K562 (cell line): ENCODE results near the gene ANKRD31. TPM values are rescaled to one million over a fixed set of nuclear protein-coding genes. Genes with fewer than 3 reads are reported as not detected.
"Not testable (repeated sequence)": the region's sequence is repeated elsewhere in the genome, so short reads cannot be mapped to it uniquely, and the experiment has no call there.

Experiments used
- ATAC-seq: fragments of 200-7000 bp; cut with Tn5 transposase; 3 replicates; pipeline ENCODE4 v1.9.1; 2020; ENCODE audit warnings: moderate library complexity
- BruUV-seq: library from RNA; stranded (reverse); fragments of 400-500 nt; replicated peaks from 2 replicates; lab custom pipeline; 2021; lab: Mats Ljungman, UMichigan
- CTCF ChIA-PET: fragments of 300-600 bp; formaldehyde crosslinking; extraction: SDS; loops from one replicate; lab custom pipeline; 2021; ENCODE audit warnings: low intra/inter-chr PET ratio; lab: Yijun Ruan, JAX
- POLR2A ChIA-PET: fragments of 300-600, 350-650 bp; sonication (Branson Sonifier 250); formaldehyde crosslinking; extraction: SDS; loops from one replicate; lab custom pipeline; 2021; ENCODE audit warnings: antibody characterized with exemption, inconsistent platforms; lab: Yijun Ruan, JAX
- DNase-seq, 4 experiments: peaks; one replicate each; pipeline versions ENCODE4 v3.0.0 to v3.0.0-alpha.2; 2011 to 2018; ENCODE audit warnings: low spot score in 3 of 4, mixed read lengths in 3 of 4; ENCODE audit errors: extremely low read depth in 1 of 4
- FAIRE-seq: peaks from 2 replicates; lab custom pipeline; 2011; peaks lifted over from hg19 to GRCh38; lab: Jason Lieb, UNC
- H2AFZ ChIP-seq: 2 replicates; pipeline ENCODE4 v1.6.0; 2011; ENCODE audit warnings: low read depth, low read length, control low read depth, inconsistent platforms
- H3K27ac ChIP-seq: fragments of 200-600 bp; 3 replicates; pipeline ENCODE4 v1.8.0; 2011; ENCODE audit warnings: low read depth, mild to moderate bottlenecking, control low read depth, inconsistent platforms, low read length, moderate library complexity, mixed read lengths; ENCODE audit errors: extremely low read depth
- H3K27me3 ChIP-seq, 2 experiments: fragments of 300-600 bp in 1 of 2; 2 replicates in 1 of 2; 3 replicates in 1 of 2; pipeline versions ENCODE4 v1.6.0 to v1.8.0; 2011; ENCODE audit warnings: inconsistent platforms in 2 of 2, low read length in 2 of 2, mild to moderate bottlenecking in 1 of 2, mixed read lengths in 1 of 2, moderate library complexity in 1 of 2; ENCODE audit not compliant: control insufficient read depth in 2 of 2, insufficient read depth in 2 of 2
- H3K36me3 ChIP-seq: fragments of 300-600 bp; 3 replicates; pipeline ENCODE4 v1.8.0; 2011; ENCODE audit warnings: mild to moderate bottlenecking, low read length, inconsistent platforms; ENCODE audit not compliant: control insufficient read depth, insufficient read depth
- H3K4me1 ChIP-seq, 2 experiments: fragments of 200-600 bp in 1 of 2; replicated peaks in 1 of 2; 2 replicates in 1 of 2; 3 replicates in 1 of 2; pipeline versions ENCODE4 v1.5.1 to v1.8.0; 2011; ENCODE audit warnings: inconsistent platforms in 2 of 2, low read length in 2 of 2, mild to moderate bottlenecking in 1 of 2, mixed read lengths in 1 of 2, moderate library complexity in 1 of 2; ENCODE audit not compliant: control insufficient read depth in 2 of 2, insufficient read depth in 2 of 2
- H3K4me2 ChIP-seq: 2 replicates; pipeline ENCODE4 v1.6.1; 2011; ENCODE audit warnings: low read length, control low read depth, inconsistent platforms, mixed read lengths; ENCODE audit not compliant: insufficient read depth
- H3K4me3 ChIP-seq: fragments of 200-600 bp; sonication (generic), shearing (Covaris generic); 2 replicates; pipeline ENCODE4 v1.5.1; 2016; ENCODE audit warnings: control low read depth, inconsistent platforms
- H3K79me2 ChIP-seq: fragments of 200-600 bp; 3 replicates; pipeline ENCODE4 v1.8.0; 2011; ENCODE audit warnings: low read length, inconsistent platforms; ENCODE audit not compliant: control insufficient read depth, insufficient read depth
- H3K9ac ChIP-seq, 2 experiments: 2 replicates each; pipeline versions ENCODE4 v1.6.0 to v1.6.1; 2011; ENCODE audit warnings: low read depth in 2 of 2, low read length in 2 of 2, control low read depth in 1 of 2, inconsistent platforms in 1 of 2, mild to moderate bottlenecking in 1 of 2, mixed read lengths in 1 of 2; ENCODE audit not compliant: insufficient read depth in 1 of 2
- H3K9me1 ChIP-seq: one replicate; pipeline ENCODE4 v1.6.0; 2011; ENCODE audit warnings: inconsistent platforms, mild to moderate bottlenecking, low read length, moderate library complexity; ENCODE audit not compliant: control insufficient read depth, insufficient read depth
- H3K9me3 ChIP-seq: replicated peaks from 2 replicates; pipeline ENCODE4 v1.5.1; 2011; ENCODE audit warnings: low read depth, low read length, inconsistent platforms; ENCODE audit not compliant: control insufficient read depth, insufficient read depth
- H4K20me1 ChIP-seq: replicated peaks from 2 replicates; pipeline ENCODE4 v1.6.1; 2011; ENCODE audit warnings: low read length, inconsistent platforms, mixed read lengths; ENCODE audit not compliant: control insufficient read depth, insufficient read depth
- NR1H2 ChIP-seq: sonication (generic); formaldehyde crosslinking; IDR thresholded peaks from 2 replicates; pipeline ENCODE4 v1.4.0; 2020; ENCODE audit warnings: mild to moderate bottlenecking, missing genetic modification reagents
- RAD51 ChIP-seq: fragments of 450-650 bp; IDR thresholded peaks from 2 replicates; pipeline ENCODE4 v1.7.1; 2016; ENCODE audit warnings: low read depth, mild to moderate bottlenecking, borderline replicate concordance
- SMC3 ChIP-seq: conservative IDR thresholded peaks from 2 replicates; pipeline ENCODE4 v1.6.1; 2011; ENCODE audit warnings: low read depth, low read length, improper control_type of control experiment; ENCODE audit not compliant: insufficient read depth
- WGBS: fragments of 100-300 bp; shearing (Covaris generic); methylation state at CpG from one replicate; pipeline ENCODE4 v1.1.6; 2016; ENCODE audit warnings: low coverage, mixed read lengths; ENCODE audit not compliant: insufficient coverage; ENCODE audit errors: missing lambda C conversion rate; 5-methylcytosine and 5-hydroxymethylcytosine counted together
- in situ Hi-C: fragments of 300-500 bp; cut with MboI; formaldehyde crosslinking; loops from 4 replicates; pipeline ENCODE4 v1.15.0; 2018; ENCODE audit warnings: inconsistent platforms, mixed read lengths
- intact Hi-C: fragments of 100-400 bp; cut with micrococcal nuclease; formaldehyde crosslinking; loops from 2 replicates; pipeline ENCODE4 v1.14.2; 2022
- polyA plus RNA-seq, 8 experiments: library from polyadenylated mRNA; depleted of rRNA in 4 of 8; stranded (reverse) in 5 of 8; unstranded in 3 of 8; fragments of >200 nt; fragmentation: Nextera tagmentation in 2 of 8; fragmentation: Illumina TruSeq in 1 of 8; extraction: Ambion mirVana in 2 of 8; extraction: Trizol in 1 of 8; gene quantifications; 2 replicates each; pipeline versions ENCODE4 v1.2.1 to v1.2.3, GENCODE V29; 2011 to 2014; ENCODE audit warnings: inconsistent platforms in 1 of 8, missing spikeins in 1 of 8
- total RNA-seq, 7 experiments: library from RNA; depleted of rRNA in 6 of 7; stranded (reverse); fragments of >200 nt in 6 of 7; fragmentation: Illumina TruSeq in 2 of 7; extraction: Trizol in 2 of 7; gene quantifications; 2 replicates each; pipeline versions ENCODE4 v1.2.1 to v1.2.3, GENCODE V29; 2011 to 2021; ENCODE audit warnings: low replicate concordance in 1 of 7
- TF ChIP-seq, protein P1 (sequence below), 3 experiments: IDR thresholded peaks in 2 of 3; conservative IDR thresholded peaks in 1 of 3; 2 replicates each; pipeline ENCODE4 v1.5.1; 2011 to 2012; ENCODE audit warnings: low read length in 3 of 3, mild to moderate bottlenecking in 3 of 3, control low read depth in 2 of 3, improper control_type of control experiment in 1 of 3, inconsistent platforms in 1 of 3, low read depth in 1 of 3, mixed read lengths in 1 of 3, moderate library complexity in 1 of 3; ENCODE audit not compliant: insufficient read depth in 2 of 3

The ANKRD31 gene
- total and polyA plus RNA-seq, 9 of the 15 experiments (the other 6 are each of a cell fraction or from before 2014, with no cell fraction given) = under 0.01 to 0.11 (median 0.05) TPM; not detected in 1

DNA sequence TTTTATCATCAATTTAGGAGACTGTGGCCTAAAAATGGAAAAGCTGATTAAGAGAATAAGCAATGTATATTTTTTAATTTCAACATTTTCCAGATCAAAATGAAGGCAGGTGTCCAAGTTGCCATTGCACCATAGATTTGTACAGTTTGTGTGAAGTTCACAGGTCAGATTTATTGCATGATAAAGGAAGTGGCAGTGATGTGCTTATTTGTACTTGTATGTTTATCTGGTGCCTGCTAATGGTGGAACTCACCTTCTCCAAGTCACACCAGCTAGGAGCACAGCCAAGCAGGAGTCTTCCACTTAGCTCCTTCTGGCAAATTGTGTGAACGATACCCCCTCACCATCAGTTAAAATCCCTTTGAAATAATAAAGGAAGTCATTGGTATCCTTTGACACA lies 37.8 kb upstream of the ANKRD31 start (continued):
- no peak for TF ChIP-seq NR1H2

DNA sequence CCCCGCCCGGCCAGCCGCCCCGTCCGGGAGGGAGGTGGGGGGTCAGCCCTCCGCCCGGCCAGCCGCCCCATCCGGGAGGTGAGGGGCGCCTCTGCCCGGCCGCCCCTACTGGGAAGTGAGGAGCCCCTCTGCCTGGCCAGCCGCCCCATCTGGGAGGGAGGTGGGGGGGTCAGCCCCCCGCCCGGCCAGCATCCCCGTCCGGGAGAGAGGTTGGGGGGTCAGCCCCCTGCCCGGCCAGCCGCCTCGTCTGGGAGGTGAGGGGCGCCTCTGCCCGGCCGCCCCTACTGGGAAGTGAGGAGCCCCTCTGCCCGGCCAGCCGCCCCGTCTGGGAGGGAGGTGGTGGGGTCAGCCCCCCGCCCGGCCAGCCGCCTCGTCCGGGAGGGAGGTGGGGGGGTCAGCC lies 33.9 kb upstream of the ANKRD31 start:
- H3K4me3 ChIP-seq, DNase-seq, H3K36me3 ChIP-seq, H3K27ac ChIP-seq, H3K9ac ChIP-seq, H3K9me3 ChIP-seq, H3K9me1 ChIP-seq, H2AFZ ChIP-seq, H3K27me3 ChIP-seq, in situ Hi-C loops, BruUV-seq, CTCF ChIA-PET, H3K4me1 ChIP-seq, H3K4me2 ChIP-seq, POLR2A ChIA-PET, ATAC-seq, intact Hi-C loops, H4K20me1 ChIP-seq, FAIRE-seq, H3K79me2 ChIP-seq: not testable (repeated sequence)
- WGBS = no CpG with 5 or more reads among the region's 31 CpGs

DNA sequence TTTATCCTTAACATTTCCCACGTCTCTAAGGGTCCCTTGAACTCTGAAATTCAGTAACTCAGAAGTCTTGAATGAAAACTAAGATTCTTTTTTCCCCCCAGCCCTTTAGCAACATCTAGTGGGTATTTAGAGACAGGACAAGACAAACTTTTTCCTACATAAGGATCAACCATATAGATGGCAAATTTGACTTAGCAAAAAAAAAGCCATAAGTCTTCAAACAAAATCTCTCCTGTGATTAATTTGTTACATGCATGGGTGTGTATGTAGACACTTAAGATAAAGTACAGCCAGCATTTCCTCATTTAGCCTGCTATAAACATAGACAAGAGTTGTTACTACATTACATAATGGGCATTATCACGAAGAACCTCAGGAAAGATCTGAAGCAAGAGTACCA lies 29.1 kb upstream of the ANKRD31 start:
- ChIA-PET CTCF (interaction anchor here (0.7 to 1.6 kb wide), 2 partner anchors 216 to 341 kb away, joined by 3 to 5 read pairs; no protein-coding TSS in a partner anchor), POLR2A (no interaction called here)
- Histone ChIP-seq H3K4me2 (no peak overlapping the region), H3K9ac (no peak overlapping the region), H3K27me3 (peaks cover 4 to 9% of the 10 kb centered on the region in 2 experiments; a peak in 2 of 5 replicates), H4K20me1 (no peaks in the 10 kb centered on the region), H2AFZ (no peak overlapping the region), H3K27ac (no peak overlapping the region), H3K36me3 (no peaks in the 10 kb centered on the region), H3K9me1 (no peaks in the 10 kb centered on the region), H3K9me3 (no peaks in the 10 kb centered on the region), H3K79me2 (no peaks in the 10 kb centered on the region), H3K4me3 (no peak overlapping the region), H3K4me1 (peaks cover 0 to 3% of the 10 kb centered on the region in 2 experiments; a peak in 1 of 5 replicates)
- no TSS peak for BruUV-seq
- peak; percentile 62; the same call in 2 of the 3 replicates for ATAC-seq
- peak in 2 of 4 experiments; percentile 24 to 25 for DNase-seq
- in situ Hi-C loops = no loop called here
- no peak for FAIRE-seq
- 0% methylated on average over 2 of the region's 2 CpGs for WGBS
- intact Hi-C loops = loop anchor here (5.0 kb wide), 2 partner anchors 218 to 333 kb away; no protein-coding TSS in a partner anchor
- TF ChIP-seq SMC3 = 0 out of 2 replicates have a peak, but pooled peaks have one; percentile 20
- TF ChIP-seq, protein P1, sequence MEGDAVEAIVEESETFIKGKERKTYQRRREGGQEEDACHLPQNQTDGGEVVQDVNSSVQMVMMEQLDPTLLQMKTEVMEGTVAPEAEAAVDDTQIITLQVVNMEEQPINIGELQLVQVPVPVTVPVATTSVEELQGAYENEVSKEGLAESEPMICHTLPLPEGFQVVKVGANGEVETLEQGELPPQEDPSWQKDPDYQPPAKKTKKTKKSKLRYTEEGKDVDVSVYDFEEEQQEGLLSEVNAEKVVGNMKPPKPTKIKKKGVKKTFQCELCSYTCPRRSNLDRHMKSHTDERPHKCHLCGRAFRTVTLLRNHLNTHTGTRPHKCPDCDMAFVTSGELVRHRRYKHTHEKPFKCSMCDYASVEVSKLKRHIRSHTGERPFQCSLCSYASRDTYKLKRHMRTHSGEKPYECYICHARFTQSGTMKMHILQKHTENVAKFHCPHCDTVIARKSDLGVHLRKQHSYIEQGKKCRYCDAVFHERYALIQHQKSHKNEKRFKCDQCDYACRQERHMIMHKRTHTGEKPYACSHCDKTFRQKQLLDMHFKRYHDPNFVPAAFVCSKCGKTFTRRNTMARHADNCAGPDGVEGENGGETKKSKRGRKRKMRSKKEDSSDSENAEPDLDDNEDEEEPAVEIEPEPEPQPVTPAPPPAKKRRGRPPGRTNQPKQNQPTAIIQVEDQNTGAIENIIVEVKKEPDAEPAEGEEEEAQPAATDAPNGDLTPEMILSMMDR (IDR thresholded peaks at IDR 0.05 in 2 of 3, conservative IDR thresholded peaks at IDR 0.05 in 1 of 3; ENCODE audit: insufficient read depth in 2 of 3, low read depth in 1 of 3, low read length in 3 of 3) = peak in 2 of 3 experiments; percentile 31 to 66; a peak in 3 of 6 replicates
- TF ChIP-seq RAD51 = no peak
